GM12878 (cell line): Measurements from ENCODE around the gene NT5C2. TPM values are rescaled to one million over a fixed set of nuclear protein-coding genes. Genes with fewer than 3 reads are reported as not detected.

ENCODE experiments used
- CBX3 ChIP-seq: fragments of 200-600 bp; sonication (generic); IDR thresholded peaks from 2 replicates; pipeline ENCODE4 v1.6.1; 2016; ENCODE audit warnings: low read depth, borderline replicate concordance
- CHD4 ChIP-seq: fragments of 200-600 bp; sonication (generic); IDR thresholded peaks from 2 replicates; pipeline ENCODE4 v1.6.1; 2016; ENCODE audit warnings: mild to moderate bottlenecking
- E2F4 ChIP-seq: IDR thresholded peaks from 2 replicates; pipeline ENCODE4 v1.6.1; 2012; ENCODE audit warnings: low read depth, low read length, improper control_type of control experiment
- MTA3 ChIP-seq: IDR thresholded peaks from 2 replicates; pipeline ENCODE4 v1.6.1; 2012; ENCODE audit warnings: low read length, inconsistent platforms, borderline replicate concordance
- MXI1 ChIP-seq: fragments of 150-350 bp; IDR thresholded peaks from 2 replicates; pipeline ENCODE4 v1.6.1; 2011; ENCODE audit warnings: low read depth, mild to moderate bottlenecking, inconsistent platforms, low read length, improper control_type of control experiment
- NFIC ChIP-seq: IDR thresholded peaks from 2 replicates; pipeline ENCODE4 v1.6.1; 2012; ENCODE audit warnings: low read depth, mild to moderate bottlenecking, inconsistent platforms, low read length, moderate library complexity
- NFYA ChIP-seq: IDR thresholded peaks from 2 replicates; pipeline ENCODE4 v1.6.1; 2011; ENCODE audit warnings: low read depth, mild to moderate bottlenecking, low read length, improper control_type of control experiment, borderline replicate concordance
- NR2F1 ChIP-seq: fragments of 450-650 bp; conservative IDR thresholded peaks from 2 replicates; pipeline ENCODE4 v1.6.1; 2017; ENCODE audit warnings: mild to moderate bottlenecking
- NRF1 ChIP-seq: conservative IDR thresholded peaks from 2 replicates; pipeline ENCODE4 v1.6.1; 2011; ENCODE audit warnings: mild to moderate bottlenecking, low read depth, low read length, improper control_type of control experiment
- POLR2AphosphoS2 ChIP-seq: IDR thresholded peaks from 2 replicates; pipeline ENCODE4 v1.6.1; 2011; ENCODE audit warnings: low read depth, mild to moderate bottlenecking, low read length, improper control_type of control experiment, moderate library complexity
- POU2F2 ChIP-seq: IDR thresholded peaks from 3 replicates; pipeline ENCODE4 v1.6.1; 2011; ENCODE audit warnings: low read depth, mild to moderate bottlenecking, low read length, borderline replicate concordance
- RCOR1 ChIP-seq: conservative IDR thresholded peaks from 2 replicates; pipeline ENCODE4 v1.6.1; 2012; ENCODE audit warnings: low read depth, low read length, improper control_type of control experiment
- REST ChIP-seq: IDR thresholded peaks from 2 replicates; pipeline ENCODE4 v1.6.1; 2012; ENCODE audit warnings: mild to moderate bottlenecking, low read depth, low read length
- SMARCA5 ChIP-seq: fragments of 450-650 bp; IDR thresholded peaks from 2 replicates; pipeline ENCODE4 v1.6.1; 2017; ENCODE audit warnings: mild to moderate bottlenecking
- SPI1 ChIP-seq: IDR thresholded peaks from 2 replicates; pipeline ENCODE4 v1.6.1; 2011; ENCODE audit warnings: low read depth, mild to moderate bottlenecking, low read length, moderate library complexity, borderline replicate concordance; ENCODE audit not compliant: insufficient read depth
- SRF ChIP-seq, 2 experiments: IDR thresholded peaks; 2 replicates each; pipeline ENCODE4 v1.6.1; 2011; ENCODE audit warnings: low read depth in 2 of 2, low read length in 2 of 2, mild to moderate bottlenecking in 1 of 2, moderate library complexity in 1 of 2
- TCF12 ChIP-seq: IDR thresholded peaks from 2 replicates; pipeline ENCODE4 v1.6.1; 2011; ENCODE audit warnings: low read depth, mild to moderate bottlenecking, low read length
- USF1 ChIP-seq: IDR thresholded peaks from 2 replicates; pipeline ENCODE4 v1.6.1; 2011; ENCODE audit warnings: borderline replicate concordance, low read depth, mild to moderate bottlenecking, moderate library complexity, mixed read lengths, low read length; ENCODE audit not compliant: insufficient read depth; ENCODE audit errors: extremely low read length
- ZBTB4 ChIP-seq: fragments of 450-650 bp; formaldehyde crosslinking; IDR thresholded peaks from 2 replicates; pipeline ENCODE4 v1.4.0; 2022; ENCODE audit warnings: mild to moderate bottlenecking, moderate library complexity
- polyA plus RNA-seq, 11 experiments: library from polyadenylated mRNA; depleted of rRNA in 4 of 11; unstranded in 6 of 11; stranded (reverse) in 5 of 11; fragments of >200 nt; fragmentation: Nextera tagmentation in 4 of 11; fragmentation: Illumina TruSeq in 1 of 11; extraction: Ambion mirVana in 4 of 11; extraction: Trizol in 1 of 11; gene quantifications; 1 replicate in 1 of 11; 2 replicates in 10 of 11; pipeline versions ENCODE4 v1.2.1 to v1.2.3, GENCODE V29; 2011 to 2016; ENCODE audit warnings: inconsistent platforms in 2 of 11, missing spikeins in 2 of 11, low read depth in 1 of 11
- total RNA-seq, 4 experiments: library from RNA; depleted of rRNA in 3 of 4; stranded (reverse); fragments of >200 nt in 3 of 4; fragmentation: Illumina TruSeq in 1 of 4; extraction: Trizol in 1 of 4; gene quantifications; 2 replicates each; pipeline versions ENCODE4 v1.2.1 to v1.2.3, GENCODE V29; 2013 to 2021

Gene NT5C2
- total and polyA plus RNA-seq, 10 of the 15 experiments (the other 5 are each of a cell fraction or from before 2014, with no cell fraction given) = 15.8 to 70.1 (median 56.0) TPM

GRCh38 chr10:103125323-103126267 lies 67.5 kb downstream of the NT5C2 start (continued):
- 0 out of 2 replicates have a peak, but pooled peaks have one; percentile 28 for TF ChIP-seq REST
- no peak for TF ChIP-seq NRF1
- peak; percentile 97; the same call in 1 of the 2 replicates for TF ChIP-seq MTA3
- peak; percentile 95 for TF ChIP-seq NR2F1
- TF ChIP-seq MXI1 = 0 out of 2 replicates have a peak, but pooled peaks have one; percentile 63
- TF ChIP-seq SPI1 = peak; percentile 11; the same call in 1 of the 2 replicates
- TF ChIP-seq TCF12 = peak; percentile 83
- 0 out of 4 replicates have a peak, but pooled peaks of 1 of the 2 experiments have one; percentile 45 for TF ChIP-seq SRF (IDR thresholded peaks at IDR 0.05; ENCODE audit: low read depth in 2 of 2, low read length in 2 of 2)
- TF ChIP-seq NFYA = no peak
- TF ChIP-seq CHD4 = no peak
- TF ChIP-seq POU2F2 = peak; percentile 77; the same call in 1 of the 3 replicates
- peak; percentile 99 for TF ChIP-seq NFIC
- no peak for TF ChIP-seq E2F4
- no peak for TF ChIP-seq CBX3
- TF ChIP-seq SMARCA5 = 0 out of 2 replicates have a peak, but pooled peaks have one; percentile 31
- 0 out of 2 replicates have a peak, but pooled peaks have one; percentile 51 for TF ChIP-seq RCOR1
- TF ChIP-seq USF1 = no peak
- TF ChIP-seq POLR2AphosphoS2 = no peak
- no peak for TF ChIP-seq ZBTB4 (CRISPR knock-in tag)
